Cardiac muscle cell (in vitro differentiated cells and primary cell): Measurements from ENCODE around the gene CST9. TPM values are rescaled to one million over a fixed set of nuclear protein-coding genes. Genes with fewer than 3 reads are reported as not detected.

Source experiments
- DNase-seq, 2 donors: peaks; one replicate each; pipeline versions ENCODE4 v3.0.0 to v3.0.0-alpha.2; 2010 to 2017; ENCODE audit warnings: low read depth in 1 of 2, low spot score in 1 of 2
- H3K27ac ChIP-seq: fragments of 200-600 bp; sonication (generic); 2 replicates; pipeline ENCODE4 v1.5.1; 2016
- H3K27me3 ChIP-seq: fragments of 200-600 bp; sonication (generic); 2 replicates; pipeline ENCODE4 v1.6.0; 2016; ENCODE audit warnings: control low read depth
- H3K36me3 ChIP-seq: fragments of 200-600 bp; sonication (generic); 2 replicates; pipeline ENCODE4 v1.5.1; 2016; ENCODE audit warnings: control low read depth
- H3K4me1 ChIP-seq: fragments of 200-600 bp; sonication (generic); 2 replicates; pipeline ENCODE4 v1.8.1; 2017; ENCODE audit warnings: low read depth, mild to moderate bottlenecking, mixed run types
- H3K4me3 ChIP-seq: fragments of 200-600 bp; sonication (generic); 2 replicates; pipeline ENCODE4 v1.5.1; 2016; ENCODE audit warnings: mild to moderate bottlenecking
- H3K9me3 ChIP-seq: fragments of 200-600 bp; sonication (generic); 2 replicates; pipeline ENCODE4 v1.5.1; 2017; ENCODE audit warnings: low read depth, mild to moderate bottlenecking, control low read depth
- CTCF ChIP-seq: IDR thresholded peaks from 2 replicates; pipeline ENCODE4 v1.5.1; 2012; ENCODE audit warnings: low read depth, mild to moderate bottlenecking, low read length
- polyA plus RNA-seq: library from polyadenylated mRNA; unstranded; fragments of >200 nt; fragmentation: Nextera tagmentation; extraction: Ambion mirVana; gene quantifications from 2 replicates; pipeline ENCODE4 v1.2.1, GENCODE V29; 2016
- total RNA-seq: library from RNA; depleted of rRNA; stranded (reverse); fragments of >200 nt; gene quantifications from 2 replicates; pipeline ENCODE4 v1.2.3, GENCODE V29; 2016

The CST9 gene
- total and polyA plus RNA-seq, 2 experiments from 2014 or later, result not detected

- H3K36me3 ChIP-seq, result no peaks in the 10 kb centered on the region
- H3K27ac ChIP-seq, result no peak overlapping the region
- DNase-seq, result peak; percentile 83 to 87
- TF ChIP-seq CTCF, result peak; percentile 94
- H3K4me3 ChIP-seq, result no peak overlapping the region
- H3K27me3 ChIP-seq, result no peaks in the 10 kb centered on the region
- no peaks in the 10 kb centered on the region for H3K4me1 ChIP-seq
- no peaks in the 10 kb centered on the region for H3K9me3 ChIP-seq
Measured at GRCh38 chr20:23606652-23607049, 934 bp upstream of the CST9 start.

GRCh38 chr20:23604306-23604705 is 1.4 kb downstream of the CST9 start:
- DNase-seq, result no peak
- H3K4me3 ChIP-seq, result no peak overlapping the region
- no peaks in the 10 kb centered on the region for H3K36me3 ChIP-seq
- H3K9me3 ChIP-seq, result no peaks in the 10 kb centered on the region
- TF ChIP-seq CTCF, result no peak
- H3K27ac ChIP-seq, result no peak overlapping the region
- H3K27me3 ChIP-seq, result no peaks in the 10 kb centered on the region
- H3K4me1 ChIP-seq, result no peaks in the 10 kb centered on the region

- TF ChIP-seq CTCF, result no peak
Measured at GRCh38 chr20:23603321-23603720, 2.4 kb downstream of the CST9 start.

GRCh38 chr20:23602699-23603098 is 3.0 kb downstream of the CST9 start:
- Histone ChIP-seq H3K4me3 (no peak overlapping the region), H3K36me3 (no peaks in the 10 kb centered on the region), H3K4me1 (no peaks in the 10 kb centered on the region), H3K27ac (no peak overlapping the region), H3K27me3 (no peaks in the 10 kb centered on the region), H3K9me3 (no peaks in the 10 kb centered on the region)
- no peak for TF ChIP-seq CTCF
- DNase-seq, result no peak

More at GRCh38 chr20:23603321-23603720, 2.4 kb downstream of the CST9 start:
- Histone ChIP-seq H3K4me3 (no peak overlapping the region), H3K27me3 (no peaks in the 10 kb centered on the region), H3K27ac (no peak overlapping the region), H3K9me3 (no peaks in the 10 kb centered on the region), H3K36me3 (no peaks in the 10 kb centered on the region), H3K4me1 (no peaks in the 10 kb centered on the region)
- no peak for DNase-seq

GRCh38 chr20:23602241-23602640 is 3.5 kb downstream of the CST9 start:
- H3K36me3 ChIP-seq, result no peaks in the 10 kb centered on the region
- no peak overlapping the region for H3K27ac ChIP-seq
- no peak for TF ChIP-seq CTCF
- DNase-seq, result no peak
- H3K4me1 ChIP-seq, result no peaks in the 10 kb centered on the region
- no peaks in the 10 kb centered on the region for H3K9me3 ChIP-seq
- H3K4me3 ChIP-seq, result no peak overlapping the region
- H3K27me3 ChIP-seq, result no peaks in the 10 kb centered on the region

- no peaks in the 10 kb centered on the region for H3K36me3 ChIP-seq
- no peak for DNase-seq
- no peak overlapping the region for H3K4me3 ChIP-seq
- TF ChIP-seq CTCF, result no peak
- H3K27me3 ChIP-seq, result no peaks in the 10 kb centered on the region
- no peak overlapping the region for H3K27ac ChIP-seq
- H3K9me3 ChIP-seq, result no peaks in the 10 kb centered on the region
- no peaks in the 10 kb centered on the region for H3K4me1 ChIP-seq
Measured at GRCh38 chr20:23601715-23602114, 4.0 kb downstream of the CST9 start.
